Natural killer cell (primary cell): ENCODE results near the gene TBX15. TPM values are rescaled to one million over a fixed set of nuclear protein-coding genes. Genes with fewer than 3 reads are reported as not detected.

Experiments used
- ATAC-seq, 3 donors: fragments of 150-1000 bp in 2 of 3; fragments of 200-7000 bp in 1 of 3; cut with Tn5 transposase; 1 replicate in 1 of 3; 2 replicates in 2 of 3; pipeline ENCODE4 v1.10.0; 2021; ENCODE audit warnings: mild to moderate bottlenecking in 2 of 3, moderate library complexity in 2 of 3
- DNase-seq, 2 donors: peaks; one replicate each; pipeline versions ENCODE4 v3.0.0 to v3.0.0-alpha.2; 2013 to 2021; ENCODE audit warnings: mixed read lengths in 1 of 2
- H3K27ac ChIP-seq: one replicate; pipeline ENCODE4 v1.5.1; 2013; ENCODE audit warnings: mild to moderate bottlenecking, low read length
- H3K27me3 ChIP-seq: one replicate; pipeline ENCODE4 v1.6.1; 2013; ENCODE audit warnings: low read length; ENCODE audit not compliant: control insufficient read depth, insufficient read depth
- H3K36me3 ChIP-seq: one replicate; pipeline ENCODE4 v1.6.1; 2013; ENCODE audit warnings: low read length; ENCODE audit not compliant: control insufficient read depth, insufficient read depth
- H3K4me1 ChIP-seq: one replicate; pipeline ENCODE4 v1.6.1; 2013; ENCODE audit warnings: low read length; ENCODE audit not compliant: control insufficient read depth, insufficient read depth
- H3K4me3 ChIP-seq: one replicate; pipeline ENCODE4 v1.5.1; 2013; ENCODE audit warnings: low read length
- H3K9me3 ChIP-seq: one replicate; pipeline ENCODE4 v1.6.1; 2013; ENCODE audit warnings: low read length; ENCODE audit not compliant: control insufficient read depth, insufficient read depth
- H3K27ac Mint-ChIP-seq, 2 donors: one replicate each; pipeline ENCODE4 v1.8.0; 2022; ENCODE audit warnings: mild to moderate bottlenecking in 2 of 2, mixed read lengths in 2 of 2, moderate library complexity in 1 of 2
- H3K27me3 Mint-ChIP-seq, 2 donors: one replicate each; pipeline ENCODE4 v1.8.0; 2022; ENCODE audit warnings: low read depth in 2 of 2, mixed read lengths in 2 of 2
- H3K36me3 Mint-ChIP-seq: one replicate; pipeline ENCODE4 v1.8.0; 2022; ENCODE audit warnings: mixed read lengths
- H3K4me1 Mint-ChIP-seq, 2 donors: one replicate each; pipeline ENCODE4 v1.8.0; 2022; ENCODE audit warnings: mixed read lengths in 2 of 2
- H3K4me3 Mint-ChIP-seq: one replicate; pipeline ENCODE4 v1.8.0; 2022; ENCODE audit warnings: mild to moderate bottlenecking, moderate library complexity, mixed read lengths
- H3K9me3 Mint-ChIP-seq, 2 donors: one replicate each; pipeline ENCODE4 v1.8.0; 2022; ENCODE audit warnings: mixed read lengths in 2 of 2
- WGBS: methylation state at CpG from one replicate; pipeline ENCODE4 v1.1.7; 2013; ENCODE audit warnings: missing lambda C conversion rate; ENCODE audit not compliant: insufficient coverage; 5-methylcytosine and 5-hydroxymethylcytosine counted together
- intact Hi-C: fragments of 100-400 bp; cut with micrococcal nuclease; formaldehyde crosslinking; loops from one replicate; pipeline ENCODE4 v1.14.2; 2022
- total RNA-seq, 4 donors: library from RNA; stranded (reverse); fragments of 120-200 nt in 1 of 4; gene quantifications; one replicate each; pipeline versions ENCODE4 v1.2.3 to v1.2.4, GENCODE V29; 2013 to 2022
- TF ChIP-seq, protein P1 (sequence below): fragments of 200-600 bp; IDR thresholded peaks from one replicate; pipeline ENCODE4 v1.8.0; 2022; ENCODE audit warnings: antibody characterized with exemption

The TBX15 gene
- total RNA-seq, 3 donors from 2014 or later (not counting 1 experiment from before 2014, with no cell fraction given): not detected

DNA sequence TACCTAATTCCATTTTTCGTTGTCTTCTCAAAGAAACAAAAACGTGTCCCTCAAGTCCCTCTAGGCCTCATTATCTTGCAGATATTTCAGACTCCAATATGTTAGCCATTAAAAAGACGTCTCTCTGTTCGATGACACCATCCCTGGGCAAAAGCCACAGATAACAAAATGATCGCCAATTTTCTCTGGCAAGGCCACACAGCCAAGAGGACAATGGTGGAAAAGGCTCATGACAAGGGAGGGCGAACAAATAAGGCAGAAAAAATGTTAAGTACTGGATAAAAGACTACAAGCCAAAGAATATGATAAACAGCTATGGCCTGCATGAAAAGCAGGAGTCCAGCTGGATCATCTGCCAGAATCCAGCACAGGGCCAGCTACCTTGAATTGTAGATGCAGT is 82.9 kb downstream of the TBX15 start:
- ATAC-seq (no peak), DNase-seq (no peak)
- peaks cover 4 to 7% of the 10 kb centered on the region in 2 donors for H3K9me3 Mint-ChIP-seq
- H3K4me3 Mint-ChIP-seq: no peak overlapping the region
- H3K27me3 ChIP-seq: no peaks in the 10 kb centered on the region
- H3K9me3 ChIP-seq: no peaks in the 10 kb centered on the region
- intact Hi-C loops: no loop called here
- H3K4me1 Mint-ChIP-seq: no peaks in the 10 kb centered on the region
- H3K27ac ChIP-seq: no peak overlapping the region
- H3K36me3 Mint-ChIP-seq: no peaks in the 10 kb centered on the region
- H3K36me3 ChIP-seq: no peaks in the 10 kb centered on the region
- WGBS: 79% methylated on average over 6 of the region's 6 CpGs
- H3K27me3 Mint-ChIP-seq: no peaks in the 10 kb centered on the region
- H3K4me1 ChIP-seq: no peaks in the 10 kb centered on the region
- TF ChIP-seq, protein P1, sequence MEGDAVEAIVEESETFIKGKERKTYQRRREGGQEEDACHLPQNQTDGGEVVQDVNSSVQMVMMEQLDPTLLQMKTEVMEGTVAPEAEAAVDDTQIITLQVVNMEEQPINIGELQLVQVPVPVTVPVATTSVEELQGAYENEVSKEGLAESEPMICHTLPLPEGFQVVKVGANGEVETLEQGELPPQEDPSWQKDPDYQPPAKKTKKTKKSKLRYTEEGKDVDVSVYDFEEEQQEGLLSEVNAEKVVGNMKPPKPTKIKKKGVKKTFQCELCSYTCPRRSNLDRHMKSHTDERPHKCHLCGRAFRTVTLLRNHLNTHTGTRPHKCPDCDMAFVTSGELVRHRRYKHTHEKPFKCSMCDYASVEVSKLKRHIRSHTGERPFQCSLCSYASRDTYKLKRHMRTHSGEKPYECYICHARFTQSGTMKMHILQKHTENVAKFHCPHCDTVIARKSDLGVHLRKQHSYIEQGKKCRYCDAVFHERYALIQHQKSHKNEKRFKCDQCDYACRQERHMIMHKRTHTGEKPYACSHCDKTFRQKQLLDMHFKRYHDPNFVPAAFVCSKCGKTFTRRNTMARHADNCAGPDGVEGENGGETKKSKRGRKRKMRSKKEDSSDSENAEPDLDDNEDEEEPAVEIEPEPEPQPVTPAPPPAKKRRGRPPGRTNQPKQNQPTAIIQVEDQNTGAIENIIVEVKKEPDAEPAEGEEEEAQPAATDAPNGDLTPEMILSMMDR: no peak
- no peak overlapping the region for H3K27ac Mint-ChIP-seq
- H3K4me3 ChIP-seq: no peak overlapping the region

DNA sequence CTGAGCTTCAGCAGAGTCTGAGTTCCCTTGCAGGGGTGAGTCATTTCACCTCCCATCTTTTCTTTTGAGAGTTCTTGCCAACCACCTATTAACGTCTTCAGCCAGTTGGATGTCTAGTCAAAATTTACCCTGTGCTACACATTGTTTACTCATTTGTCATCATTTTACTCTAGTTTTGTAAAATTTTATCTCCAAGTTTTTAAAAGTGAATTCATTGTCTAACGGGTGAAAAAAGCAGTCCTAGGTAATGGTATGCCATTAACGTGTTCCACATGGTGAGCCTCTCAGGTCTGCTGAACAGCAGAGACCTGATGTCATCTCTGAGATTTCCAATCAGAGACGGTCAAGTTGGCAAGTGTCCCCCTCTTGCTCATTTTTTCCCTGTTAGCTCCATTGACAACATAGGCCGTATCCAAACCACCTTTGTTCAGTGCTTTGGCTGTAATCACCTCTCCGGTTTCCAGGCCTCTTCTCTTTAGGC is 85.4 kb downstream of the TBX15 start:
- Mint-ChIP-seq H3K27ac (no peak overlapping the region), H3K36me3 (no peaks in the 10 kb centered on the region), H3K27me3 (no peaks in the 10 kb centered on the region), H3K4me3 (no peak overlapping the region), H3K9me3 (peaks cover 0 to 3% of the 10 kb centered on the region in 2 donors), H3K4me1 (no peaks in the 10 kb centered on the region)
- no peaks in the 10 kb centered on the region for H3K36me3 ChIP-seq
- 85% methylated on average over 6 of the region's 6 CpGs for WGBS
- H3K27ac ChIP-seq: no peak overlapping the region
- intact Hi-C loops: no loop called here
- no peaks in the 10 kb centered on the region for H3K9me3 ChIP-seq
- TF ChIP-seq, protein P1: no peak
- no peaks in the 10 kb centered on the region for H3K27me3 ChIP-seq
- H3K4me1 ChIP-seq: no peaks in the 10 kb centered on the region
- ATAC-seq (no peak), DNase-seq (no peak)
- no peak overlapping the region for H3K4me3 ChIP-seq

DNA sequence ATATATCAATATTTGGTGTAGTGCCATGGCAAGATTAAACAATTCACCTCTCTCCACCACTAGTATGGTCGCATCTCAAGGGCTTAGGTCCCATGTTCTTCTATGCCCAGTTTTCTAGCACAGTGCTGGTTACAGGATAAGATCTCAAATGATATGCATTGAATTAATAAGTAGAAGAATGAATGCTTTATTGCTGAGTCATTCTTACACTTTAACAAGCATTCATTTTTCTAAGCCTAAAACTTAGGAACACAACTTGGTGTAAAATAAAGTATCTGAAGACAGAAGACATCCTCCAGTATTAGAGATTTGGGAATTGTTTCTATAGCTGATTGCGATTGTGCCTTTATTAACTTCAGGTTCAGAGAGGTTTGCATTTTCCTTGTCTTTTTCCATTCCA is 85.8 kb downstream of the TBX15 start:
- WGBS: 85% methylated on average over 2 of the region's 2 CpGs
- no peak overlapping the region for H3K4me3 ChIP-seq
- Mint-ChIP-seq H3K9me3 (peaks cover 0 to 3% of the 10 kb centered on the region in 2 donors), H3K4me1 (no peaks in the 10 kb centered on the region), H3K27me3 (no peaks in the 10 kb centered on the region), H3K4me3 (no peak overlapping the region), H3K27ac (no peak overlapping the region), H3K36me3 (no peaks in the 10 kb centered on the region)
- H3K9me3 ChIP-seq: no peaks in the 10 kb centered on the region
- intact Hi-C loops: no loop called here
- no peaks in the 10 kb centered on the region for H3K36me3 ChIP-seq
- H3K27me3 ChIP-seq: no peaks in the 10 kb centered on the region
- DNase-seq: no peak
- H3K4me1 ChIP-seq: no peaks in the 10 kb centered on the region
- TF ChIP-seq, protein P1: no peak
- H3K27ac ChIP-seq: no peak overlapping the region
- ATAC-seq: no peak
